Transverse colon (tissue), 4 donors: Measurements from ENCODE around the gene DIP2B. TPM values are rescaled to one million over a fixed set of nuclear protein-coding genes. Genes with fewer than 3 reads are reported as not detected.

Experiments
- DNase-seq: peaks from one replicate; pipeline ENCODE4 v3.0.0-alpha.2; 2019
- H3K27ac ChIP-seq, 4 donors: fragments of 200-600 bp; sonication (generic); 2 replicates each; pipeline ENCODE4 v1.5.1; 2016 to 2018; ENCODE audit warnings: inconsistent platforms in 4 of 4
- H3K27me3 ChIP-seq: fragments of 200-600 bp; sonication (generic); 2 replicates; pipeline ENCODE4 v1.5.1; 2017; ENCODE audit warnings: inconsistent platforms
- H3K36me3 ChIP-seq, 4 donors: fragments of 200-600 bp; sonication (generic); 2 replicates each; pipeline ENCODE4 v1.5.1; 2017 to 2019; ENCODE audit warnings: inconsistent platforms in 4 of 4
- H3K4me1 ChIP-seq, 4 donors: fragments of 200-600 bp; sonication (generic); 2 replicates each; pipeline ENCODE4 v1.5.1; 2017 to 2020; ENCODE audit warnings: inconsistent platforms in 4 of 4
- H3K4me3 ChIP-seq, 4 donors: fragments of 200-600 bp; sonication (generic); 1 replicate in 1 of 4; 2 replicates in 3 of 4; pipeline versions ENCODE4 v1.5.1 to v1.6.1; 2017 to 2019; ENCODE audit warnings: inconsistent platforms in 4 of 4
- H3K9me3 ChIP-seq, 2 donors: fragments of 200-600 bp; sonication (generic); 2 replicates each; pipeline ENCODE4 v1.5.1; 2017 to 2019; ENCODE audit warnings: inconsistent platforms in 2 of 2
- EP300 ChIP-seq: sonication (generic); formaldehyde crosslinking; IDR thresholded peaks from one replicate; pipeline ENCODE4 v1.6.1; 2017; ENCODE audit warnings: antibody characterized with exemption, low read depth
- POLR2A ChIP-seq: fragments of 450-650 bp; IDR thresholded peaks from one replicate; pipeline ENCODE4 v1.6.1; 2016; ENCODE audit warnings: antibody characterized with exemption, mild to moderate bottlenecking, moderate library complexity
- POLR2AphosphoS5 ChIP-seq, 3 donors: sonication (generic); formaldehyde crosslinking; IDR thresholded peaks; one replicate each; pipeline ENCODE4 v1.6.1; 2016; ENCODE audit warnings: antibody characterized with exemption in 3 of 3
- WGBS, 2 donors: methylation state at CpG; one replicate each; pipeline ENCODE4 v1.1.5; 2018; ENCODE audit warnings: low coverage in 1 of 2; 5-methylcytosine and 5-hydroxymethylcytosine counted together
- in situ Hi-C, 4 donors: fragments of 200-750 bp; cut with MboI; loops; one replicate each; pipeline versions ENCODE4 v1.15.0 to v1.15.1; 2017; ENCODE audit warnings: low sequenced_read_pairs in 3 of 4, low pct_ligation_motif_present in 1 of 4, low pct_unique_long_range_greater_than_20kb in 1 of 4
- intact Hi-C: fragments of 100-400 bp; cut with DNase I; formaldehyde crosslinking; loops from one replicate; pipeline ENCODE4 v1.15.1; 2023; ENCODE audit warnings: low total_unique reads
- total RNA-seq, 4 donors: library from RNA; depleted of rRNA; stranded (reverse); fragments of >200 nt; gene quantifications; one replicate each; pipeline ENCODE4 v1.1.0, GENCODE V29; 2016
- TF ChIP-seq, protein P1 (sequence below), 5 experiments: fragments of 200-600 bp in 3 of 5; fragments of 450-650 bp in 2 of 5; sonication (generic) in 3 of 5; IDR thresholded peaks; 1 replicate in 2 of 5; 2 replicates in 3 of 5; pipeline ENCODE4 v1.5.1; 2016 to 2017; ENCODE audit warnings: antibody characterized with exemption in 5 of 5, inconsistent platforms in 3 of 5, mild to moderate bottlenecking in 2 of 5, moderate library complexity in 1 of 5

The DIP2B gene
- total RNA-seq, 4 donors from 2014 or later: 40.0 to 129 (median 57.9) TPM

DNA sequence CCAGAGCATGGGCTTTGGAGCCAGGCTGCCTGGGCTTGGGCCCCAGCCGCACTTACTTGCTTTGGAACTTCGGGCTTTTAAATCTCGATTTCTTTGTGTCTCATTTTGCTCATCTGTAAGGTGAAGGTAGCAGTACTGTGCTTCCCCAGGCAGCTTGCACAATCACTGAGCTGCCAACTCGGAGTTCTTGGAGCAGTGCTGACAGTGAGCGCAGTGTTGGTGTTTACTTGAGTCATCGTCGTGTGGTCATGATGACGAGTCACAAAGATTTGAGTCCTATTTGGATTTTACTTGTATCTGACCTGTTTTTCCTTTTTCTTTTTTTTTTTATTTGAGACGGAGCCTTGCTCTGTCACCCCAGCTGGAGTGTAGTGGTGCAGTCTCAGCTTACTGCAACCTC lies 227.8 kb downstream of the DIP2B start:
- Histone ChIP-seq H3K36me3 (peaks cover 0 to 72% (median 29%) of the 10 kb centered on the region in 4 donors), H3K4me1 (no peaks in the 10 kb centered on the region), H3K9me3 (no peaks in the 10 kb centered on the region), H3K4me3 (no peak overlapping the region), H3K27ac (no peak overlapping the region), H3K27me3 (no peaks in the 10 kb centered on the region)
- WGBS, 2 donors: 85 to 87% methylated on average over 7 to 9 of the region's 9 CpGs
- DNase-seq: no peak
- in situ Hi-C loops (no loop called here), intact Hi-C loops (no loop called here)
- TF ChIP-seq POLR2A: no peak

DNA sequence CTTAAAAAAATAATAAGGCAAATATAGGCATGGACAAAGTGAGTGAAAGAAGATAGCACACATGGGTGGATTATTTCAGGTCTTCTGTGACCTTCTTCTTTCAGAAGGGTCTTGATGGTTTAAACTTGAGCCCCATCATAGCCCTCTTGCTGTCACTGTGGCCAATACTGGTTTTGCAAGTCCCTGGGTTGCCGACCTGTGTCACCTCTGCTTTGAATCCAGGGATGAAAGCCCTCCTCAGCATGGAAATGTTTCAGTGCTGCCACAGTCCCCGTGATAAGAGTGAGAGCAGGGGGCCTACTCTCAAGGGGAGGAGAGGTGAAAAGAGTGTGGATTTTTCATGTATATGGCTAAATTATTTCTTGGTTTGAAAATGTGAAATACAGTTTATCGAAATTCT lies 228.9 kb downstream of the DIP2B start:
- 91% methylated on average over 3 of the region's 3 CpGs; no CpG with 5 or more reads in 1 of the 2 donors for WGBS, 2 donors
- DNase-seq: no peak
- Histone ChIP-seq H3K27ac (no peak overlapping the region), H3K4me3 (no peak overlapping the region), H3K4me1 (no peaks in the 10 kb centered on the region), H3K27me3 (no peaks in the 10 kb centered on the region), H3K36me3 (peaks cover 0 to 72% (median 29%) of the 10 kb centered on the region in 4 donors), H3K9me3 (no peaks in the 10 kb centered on the region)
- in situ Hi-C loops (no loop called here), intact Hi-C loops (no loop called here)
- TF ChIP-seq POLR2AphosphoS5 (IDR thresholded peaks at IDR 0.05) (no peak), EP300 (no peak), POLR2A (no peak)
- TF ChIP-seq, protein P1, sequence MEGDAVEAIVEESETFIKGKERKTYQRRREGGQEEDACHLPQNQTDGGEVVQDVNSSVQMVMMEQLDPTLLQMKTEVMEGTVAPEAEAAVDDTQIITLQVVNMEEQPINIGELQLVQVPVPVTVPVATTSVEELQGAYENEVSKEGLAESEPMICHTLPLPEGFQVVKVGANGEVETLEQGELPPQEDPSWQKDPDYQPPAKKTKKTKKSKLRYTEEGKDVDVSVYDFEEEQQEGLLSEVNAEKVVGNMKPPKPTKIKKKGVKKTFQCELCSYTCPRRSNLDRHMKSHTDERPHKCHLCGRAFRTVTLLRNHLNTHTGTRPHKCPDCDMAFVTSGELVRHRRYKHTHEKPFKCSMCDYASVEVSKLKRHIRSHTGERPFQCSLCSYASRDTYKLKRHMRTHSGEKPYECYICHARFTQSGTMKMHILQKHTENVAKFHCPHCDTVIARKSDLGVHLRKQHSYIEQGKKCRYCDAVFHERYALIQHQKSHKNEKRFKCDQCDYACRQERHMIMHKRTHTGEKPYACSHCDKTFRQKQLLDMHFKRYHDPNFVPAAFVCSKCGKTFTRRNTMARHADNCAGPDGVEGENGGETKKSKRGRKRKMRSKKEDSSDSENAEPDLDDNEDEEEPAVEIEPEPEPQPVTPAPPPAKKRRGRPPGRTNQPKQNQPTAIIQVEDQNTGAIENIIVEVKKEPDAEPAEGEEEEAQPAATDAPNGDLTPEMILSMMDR (IDR thresholded peaks at IDR 0.05): no peak

DNA sequence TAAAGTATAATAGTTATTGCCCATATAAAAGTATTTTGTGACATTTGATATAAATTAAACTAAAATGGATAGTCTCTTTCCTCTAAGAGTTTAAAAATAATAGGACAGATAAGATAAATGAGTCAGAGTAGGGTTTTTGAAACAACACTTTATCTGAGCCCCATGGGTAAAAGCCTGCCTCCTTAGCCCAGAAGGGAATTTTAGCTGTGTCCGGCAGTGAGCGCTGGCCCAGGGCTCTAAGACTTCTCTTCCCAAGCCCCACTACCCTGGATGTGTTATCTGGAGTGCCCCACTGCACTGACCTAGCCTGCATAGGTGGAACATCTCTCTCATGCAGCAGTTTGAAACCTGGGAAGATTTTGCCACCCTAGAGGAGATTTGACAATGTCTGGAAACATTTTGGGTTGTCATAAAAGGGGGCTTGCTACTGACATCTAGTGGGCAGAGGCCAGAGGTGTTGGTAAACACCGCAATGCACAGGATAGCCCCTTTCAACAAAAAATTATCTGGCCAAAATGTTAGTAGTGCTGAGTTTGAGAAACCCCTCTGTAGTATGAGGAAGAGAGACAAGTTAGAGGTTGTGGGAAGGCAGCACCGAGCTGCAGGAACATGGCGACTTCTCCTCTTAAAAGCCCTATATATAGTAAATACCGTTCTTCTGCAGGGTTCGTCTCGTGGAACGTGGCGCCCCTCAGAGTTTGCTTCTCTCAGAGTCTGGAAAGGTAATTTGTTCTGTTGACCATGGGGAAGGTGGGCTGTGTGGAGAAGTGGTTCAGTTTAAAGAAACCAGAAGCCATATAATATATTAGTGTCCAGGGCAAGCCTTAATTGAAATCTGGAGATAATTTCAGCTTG lies 229.9 kb downstream of the DIP2B start:
- no peaks in the 10 kb centered on the region for H3K27me3 ChIP-seq
- in situ Hi-C loops (no loop called here), intact Hi-C loops (no loop called here)
- H3K36me3 ChIP-seq: peaks cover 0 to 72% (median 29%) of the 10 kb centered on the region in 4 donors
- no peak overlapping the region for H3K27ac ChIP-seq
- no peak for DNase-seq
- no peaks in the 10 kb centered on the region for H3K4me1 ChIP-seq
- no peak overlapping the region for H3K4me3 ChIP-seq
- TF ChIP-seq POLR2AphosphoS5 (IDR thresholded peaks at IDR 0.05): no peak
- TF ChIP-seq, protein P1 (IDR thresholded peaks at IDR 0.05): peak in 4 of 5 experiments; percentile 26 to 31 (median 30)
- 86 to 100% methylated on average over 4 to 10 of the region's 10 CpGs for WGBS, 2 donors
- H3K9me3 ChIP-seq: no peaks in the 10 kb centered on the region

DNA sequence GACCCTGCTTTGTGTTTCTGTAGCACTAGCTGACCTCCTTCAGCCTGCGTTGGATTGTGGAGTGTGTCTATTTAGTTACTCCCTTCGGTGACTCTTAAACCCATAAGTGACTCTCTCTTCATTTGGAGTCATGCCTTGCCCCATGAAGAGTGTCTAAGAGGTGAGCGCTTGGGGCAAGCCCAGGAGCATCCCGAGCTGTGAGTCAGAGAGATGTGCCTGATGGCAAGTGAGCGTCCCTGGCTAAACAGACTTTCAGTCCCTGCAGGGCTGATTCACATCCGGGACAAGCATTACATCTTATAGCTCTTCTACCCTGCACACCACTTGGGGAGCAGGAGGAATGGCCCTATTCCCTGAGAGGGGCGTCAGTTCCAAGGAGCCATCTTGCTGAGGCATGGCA lies 234.8 kb downstream of the DIP2B start:
- in situ Hi-C loops (no loop called here), intact Hi-C loops (no loop called here)
- no peaks in the 10 kb centered on the region for H3K9me3 ChIP-seq
- DNase-seq: no peak
- H3K4me3 ChIP-seq: no peak overlapping the region
- no peak for TF ChIP-seq EP300
- no peak for TF ChIP-seq POLR2A
- TF ChIP-seq, protein P1 (IDR thresholded peaks at IDR 0.05): no peak
- 94% methylated on average over 7 of the region's 7 CpGs; no CpG with 5 or more reads in 1 of the 2 donors for WGBS, 2 donors
- no peaks in the 10 kb centered on the region for H3K4me1 ChIP-seq
- no peak overlapping the region for H3K27ac ChIP-seq
- H3K36me3 ChIP-seq: peaks cover 0 to 65% (median 29%) of the 10 kb centered on the region in 4 donors
- no peaks in the 10 kb centered on the region for H3K27me3 ChIP-seq
